Superior temporal gyrus (tissue), 1 donor: Measurements from ENCODE around the gene OXNAD1.

Experiments used
- DNase-seq: peaks from one replicate; pipeline ENCODE4 v3.0.0-alpha.2; 2016; ENCODE audit errors: extremely low spot score

Gene OXNAD1

GRCh38 chr3:16264708-16265454 is at the start of gene OXNAD1, which contains the start of gene DPH3:
Gene OXNAD1, plus strand, starts transcription at chr3:16265212. Its CDS starts 5,741 bp downstream, at chr3:16270953.
Gene DPH3, minus strand, starts transcription at chr3:16264943. Its CDS starts 67 bp downstream, at chr3:16264876.
- DNase-seq, result peak; percentile 99

GRCh38 chr3:16216373-16216935 is 48.6 kb upstream of the OXNAD1 start:
- DNase-seq, result no peak

GRCh38 chr3:16219777-16220176 is 45.2 kb upstream of the OXNAD1 start:
- DNase-seq, result no peak

GRCh38 chr3:16221990-16222389 is 43.0 kb upstream of the OXNAD1 start:
- no peak for DNase-seq

GRCh38 chr3:16222547-16222946 is 42.5 kb upstream of the OXNAD1 start:
- no peak for DNase-seq

GRCh38 chr3:16224325-16224724 is 40.7 kb upstream of the OXNAD1 start:
- DNase-seq, result no peak

GRCh38 chr3:16227566-16227965 is 37.4 kb upstream of the OXNAD1 start:
- peak; percentile 55 for DNase-seq

- no peak for DNase-seq
Measured at GRCh38 chr3:16229681-16230080, 35.3 kb upstream of the OXNAD1 start.

GRCh38 chr3:16231983-16232382 is 33.0 kb upstream of the OXNAD1 start:
- no peak for DNase-seq

GRCh38 chr3:16233806-16234205 is 31.2 kb upstream of the OXNAD1 start:
- DNase-seq, result no peak

- no peak for DNase-seq
Measured at GRCh38 chr3:16234281-16234680, 30.7 kb upstream of the OXNAD1 start.

GRCh38 chr3:16236030-16236639 is 28.9 kb upstream of the OXNAD1 start:
- DNase-seq, result no peak

- no peak for DNase-seq
Measured at GRCh38 chr3:16236856-16237393, 28.1 kb upstream of the OXNAD1 start.

GRCh38 chr3:16239086-16239770 is 25.8 kb upstream of the OXNAD1 start:
- no peak for DNase-seq

- no peak for DNase-seq
Measured at GRCh38 chr3:16239780-16240179, 25.2 kb upstream of the OXNAD1 start.

GRCh38 chr3:16240229-16241023 is 24.6 kb upstream of the OXNAD1 start:
- DNase-seq, result no peak

GRCh38 chr3:16241225-16241624 is 23.8 kb upstream of the OXNAD1 start:
- DNase-seq, result no peak

GRCh38 chr3:16242177-16242576 is 22.8 kb upstream of the OXNAD1 start:
- no peak for DNase-seq

GRCh38 chr3:16243706-16244490 is 21.1 kb upstream of the OXNAD1 start:
- no peak for DNase-seq

- DNase-seq, result no peak
Measured at GRCh38 chr3:16245609-16246008, 19.4 kb upstream of the OXNAD1 start.
